AG04450 (cell line): ENCODE results near the gene SCFD1. TPM values are rescaled to one million over a fixed set of nuclear protein-coding genes. Genes with fewer than 3 reads are reported as not detected.

Experiments
- CTCF ChIA-PET: fragments of 300-600, 350-600 bp; formaldehyde crosslinking; extraction: SDS; loops from one replicate; lab custom pipeline; 2022; ENCODE audit warnings: antibody characterized with exemption, inconsistent platforms; lab: Charles Lee
- POLR2A ChIA-PET: fragments of 350-600 bp; formaldehyde crosslinking; extraction: SDS; loops from one replicate; lab custom pipeline; 2021; ENCODE audit warnings: antibody characterized with exemption, inconsistent platforms; lab: Yijun Ruan, JAX
- DNase-seq: peaks from one replicate; pipeline ENCODE4 v3.0.0-alpha.2; 2011; ENCODE audit warnings: low read depth, low spot score
- H3K27ac ChIP-seq: one replicate; pipeline ENCODE4 v1.5.1; 2012; ENCODE audit warnings: low read depth, low read length, control low read depth
- H3K27me3 ChIP-seq: one replicate; pipeline ENCODE4 v1.6.0; 2012; ENCODE audit warnings: low read length; ENCODE audit not compliant: control insufficient read depth, insufficient read depth
- H3K4me3 ChIP-seq: 2 replicates; pipeline ENCODE4 v1.5.1; 2011; ENCODE audit warnings: mild to moderate bottlenecking, low read depth, low read length, control low read depth
- H3K9me3 ChIP-seq: 2 replicates; pipeline ENCODE4 v1.5.1; 2012; ENCODE audit warnings: low read length; ENCODE audit not compliant: control insufficient read depth, insufficient read depth
- CTCF ChIP-seq: IDR thresholded peaks from 2 replicates; pipeline ENCODE4 v1.5.1; 2011; ENCODE audit warnings: low read depth, low read length, control low read depth, inconsistent platforms
- polyA plus RNA-seq: library from polyadenylated mRNA; depleted of rRNA; stranded (reverse); fragments of >200 nt; gene quantifications from 2 replicates; pipeline ENCODE4 v1.2.3, GENCODE V29; 2011

Gene SCFD1
- polyA plus RNA-seq, 1 experiment: 160 TPM

- Histone ChIP-seq H3K27me3 (no peaks in the 10 kb centered on the region), H3K9me3 (no peaks in the 10 kb centered on the region), H3K27ac (no peak overlapping the region), H3K4me3 (no peak overlapping the region)
- DNase-seq: no peak
- POLR2A ChIA-PET: no interaction called here
- no peak for TF ChIP-seq CTCF
- CTCF ChIA-PET: no interaction called here
Measured at GRCh38 chr14:30737916-30738315, 115.8 kb downstream of the SCFD1 start.

- no peak overlapping the region for H3K4me3 ChIP-seq
- no peak overlapping the region for H3K27ac ChIP-seq
- no peak for TF ChIP-seq CTCF
- no peaks in the 10 kb centered on the region for H3K27me3 ChIP-seq
- ChIA-PET POLR2A (no interaction called here), CTCF (no interaction called here)
- H3K9me3 ChIP-seq: no peaks in the 10 kb centered on the region
- no peak for DNase-seq
Measured at GRCh38 chr14:30738978-30739377, 116.9 kb downstream of the SCFD1 start.

DNA sequence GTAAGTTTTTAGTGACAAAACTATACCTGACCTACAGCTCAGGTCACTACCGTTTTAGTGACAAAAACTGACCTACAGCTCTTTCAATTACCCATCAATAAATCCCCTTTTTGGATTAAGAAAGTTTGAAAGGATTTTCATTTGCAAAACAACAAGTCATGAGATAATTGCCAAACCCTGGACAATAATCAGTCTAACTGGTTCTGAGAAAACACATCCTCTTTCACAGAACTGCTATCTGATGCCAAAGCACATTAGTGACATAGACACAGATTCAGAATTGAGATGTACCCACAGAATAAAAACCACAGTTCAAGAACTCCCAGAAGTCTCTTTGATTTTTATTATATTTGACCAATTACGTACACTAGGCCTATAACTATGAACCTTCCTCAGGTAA, 126.2 kb downstream of the SCFD1 start:
- TF ChIP-seq CTCF: no peak
- Histone ChIP-seq H3K9me3 (no peaks in the 10 kb centered on the region), H3K27me3 (peaks cover 12% of the 10 kb centered on the region), H3K27ac (no peak overlapping the region), H3K4me3 (no peak overlapping the region)
- CTCF ChIA-PET: interaction anchor here (0.6 kb wide), 1 partner anchor 630 kb away, joined by 3 read pairs; no protein-coding TSS in a partner anchor
- no peak for DNase-seq
- POLR2A ChIA-PET: no interaction called here

DNA sequence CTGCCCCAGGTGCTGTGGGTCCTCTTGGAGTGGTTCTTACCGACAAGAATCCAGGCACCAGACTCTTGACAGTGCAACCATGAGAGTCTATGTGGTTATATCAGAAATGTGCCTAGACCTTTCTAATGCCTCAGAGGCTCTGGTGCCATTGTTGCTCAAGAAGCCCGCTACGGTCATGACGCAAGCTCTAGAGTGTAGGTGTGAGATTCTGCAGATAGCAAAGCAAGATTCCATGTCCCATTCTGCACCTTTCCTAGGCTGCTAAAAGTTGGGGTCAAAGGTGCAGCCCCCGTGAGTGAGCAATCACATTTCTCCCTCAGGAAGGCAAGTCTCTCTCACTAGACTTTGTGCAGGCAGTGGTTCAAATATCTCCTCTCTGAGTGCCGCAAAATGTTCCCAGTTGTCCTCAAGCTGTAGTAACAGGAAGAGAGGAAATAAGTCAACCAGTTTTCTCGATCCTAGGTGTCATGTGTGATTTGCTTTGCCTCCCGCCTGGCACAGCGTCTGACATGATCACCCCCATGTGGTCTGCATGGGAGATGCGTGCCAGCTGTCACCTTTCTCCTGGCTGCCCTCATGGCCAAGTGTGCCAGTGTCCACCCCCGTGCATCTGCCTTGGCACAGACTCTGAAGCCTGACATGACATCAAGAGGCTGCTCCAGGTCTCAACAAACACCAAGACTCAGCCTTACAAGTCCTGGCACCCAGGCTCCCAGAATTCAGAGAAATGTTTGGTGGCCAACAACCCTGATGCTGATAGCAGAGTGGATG, 129.7 kb downstream of the SCFD1 start:
- Histone ChIP-seq H3K4me3 (no peak overlapping the region), H3K9me3 (no peaks in the 10 kb centered on the region), H3K27ac (no peak overlapping the region), H3K27me3 (peaks cover 12% of the 10 kb centered on the region)
- no peak for DNase-seq
- TF ChIP-seq CTCF: no peak
- ChIA-PET CTCF (no interaction called here), POLR2A (no interaction called here)

- H3K4me3 ChIP-seq: no peak overlapping the region
- TF ChIP-seq CTCF: no peak
- H3K9me3 ChIP-seq: no peaks in the 10 kb centered on the region
- no peak for DNase-seq
- no peak overlapping the region for H3K27ac ChIP-seq
- POLR2A ChIA-PET: no interaction called here
- CTCF ChIA-PET: no interaction called here
- H3K27me3 ChIP-seq: peaks cover 8% of the 10 kb centered on the region
Measured at GRCh38 chr14:30753452-30753851, 131.3 kb downstream of the SCFD1 start.
